ENCODE results near the gene MAP6. TPM values are rescaled to one million over a fixed set of nuclear protein-coding genes. Genes with fewer than 3 reads are reported as not detected.

Gene MAP6
- not detected for total RNA-seq

GRCh38 chr11:75668451-75669297, at the start of gene MAP6:
Gene MAP6, minus strand, starts transcription at chr11:75669038. Its CDS starts 669 bp downstream, at chr11:75668369.
- Mint-ChIP-seq H3K36me3 (ENCODE audit: low read depth) (no peaks in the 10 kb centered on the region), H3K4me3 (peak within 1 kb of the TSS; percentile 76), H3K9me3 (ENCODE audit: insufficient read depth) (no peaks in the 10 kb centered on the region), H3K27me3 (ENCODE audit: low read depth) (peaks cover 67% of the 10 kb centered on the region), H3K27ac (no peak within 1 kb of the TSS), H3K4me1 (ENCODE audit: low read depth) (peaks cover 12% of the 10 kb centered on the region)
- peak; percentile 41 for DNase-seq
- ChIA-PET CTCF (no interaction called here), POLR2A (no interaction called here)
- peak; percentile 43 for ATAC-seq

DNA sequence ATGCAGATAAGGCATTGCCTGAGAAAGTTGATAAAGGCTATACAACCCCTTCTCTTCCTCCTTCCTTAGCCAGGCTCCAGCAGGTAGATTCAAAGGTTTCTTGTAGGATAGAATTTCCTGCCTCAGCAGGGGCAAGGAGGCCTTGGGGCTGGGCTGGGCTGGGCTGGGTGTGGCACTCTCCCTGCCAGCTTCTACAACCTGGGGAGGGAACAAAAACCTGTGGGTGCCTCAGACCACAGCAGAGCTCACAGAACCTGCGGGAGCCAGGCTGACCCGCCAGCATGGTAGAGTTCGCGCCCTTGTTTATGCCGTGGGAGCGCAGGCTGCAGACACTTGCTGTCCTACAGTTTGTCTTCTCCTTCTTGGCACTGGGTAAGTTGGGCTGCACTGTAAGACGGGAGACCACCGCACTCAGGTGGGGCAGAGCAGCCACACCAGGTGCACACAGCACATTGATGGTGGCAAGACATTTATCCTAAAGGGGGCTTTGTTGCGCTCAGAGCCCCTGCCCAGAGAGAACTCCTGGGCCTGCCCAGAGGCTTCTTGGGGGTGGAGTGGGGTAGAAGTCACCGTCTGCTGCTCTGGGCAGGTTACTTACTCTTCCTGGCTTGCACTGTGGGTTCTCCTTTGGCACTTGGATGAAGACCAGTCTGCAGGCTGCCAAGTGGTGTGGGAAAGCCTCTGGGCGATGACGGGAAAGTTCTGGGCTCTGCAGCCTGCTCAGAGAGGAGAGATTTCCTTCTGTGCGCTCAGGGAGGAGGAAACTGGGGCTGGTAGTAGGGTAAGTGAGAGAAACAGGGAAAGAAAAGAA, 49.0 kb upstream of the MAP6 start, which contains the start of gene MOGAT2:
MOGAT2 (plus strand) TSS at position 231 of the 811 bp plus-strand sequence; CDS start at position 282, 51 bp downstream.
- ATAC-seq (no peak), DNase-seq (no peak)
- H3K4me3 Mint-ChIP-seq, result no peak within 1 kb of the TSS
- POLR2A ChIA-PET, result no interaction called here
- no peaks in the 10 kb centered on the region for H3K4me1 Mint-ChIP-seq (ENCODE audit: low read depth)
- peaks cover 9% of the 10 kb centered on the region for H3K27me3 Mint-ChIP-seq (ENCODE audit: low read depth)
- H3K27ac Mint-ChIP-seq, result no peak within 1 kb of the TSS
- no peaks in the 10 kb centered on the region for H3K9me3 Mint-ChIP-seq (ENCODE audit: insufficient read depth)
- CTCF ChIA-PET, result no interaction called here
- H3K36me3 Mint-ChIP-seq (ENCODE audit: low read depth), result no peaks in the 10 kb centered on the region

DNA sequence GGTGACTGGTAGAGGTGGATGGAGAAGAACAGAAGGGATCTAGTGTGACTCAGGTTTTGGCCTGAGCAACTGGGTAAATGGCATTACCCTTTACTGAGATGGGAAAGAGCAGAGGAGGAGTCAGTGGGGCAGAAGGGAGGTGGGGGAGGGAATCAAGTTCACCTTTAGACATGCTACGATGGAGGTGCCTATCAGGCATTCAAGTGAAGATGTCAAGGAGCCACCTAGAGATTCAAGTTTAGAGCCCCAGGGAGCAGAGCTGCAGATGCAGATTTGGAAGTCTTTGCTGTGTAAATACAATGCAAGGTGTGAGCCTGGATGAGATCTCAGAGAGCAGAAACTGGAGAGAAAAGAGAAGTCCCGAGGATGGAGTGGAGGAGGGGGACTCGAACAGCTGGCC, 47.8 kb upstream of the MAP6 start:
- Mint-ChIP-seq H3K4me1 (ENCODE audit: low read depth) (no peaks in the 10 kb centered on the region), H3K27me3 (ENCODE audit: low read depth) (peaks cover 9% of the 10 kb centered on the region), H3K27ac (no peak overlapping the region), H3K36me3 (ENCODE audit: low read depth) (no peaks in the 10 kb centered on the region), H3K9me3 (ENCODE audit: insufficient read depth) (no peaks in the 10 kb centered on the region), H3K4me3 (no peak overlapping the region)
- CTCF ChIA-PET, result no interaction called here
- ATAC-seq, result no peak
- DNase-seq, result no peak
- POLR2A ChIA-PET, result no interaction called here

GRCh38 chr11:75715688-75716087, 46.9 kb upstream of the MAP6 start:
- H3K27ac Mint-ChIP-seq, result no peak overlapping the region
- H3K4me1 Mint-ChIP-seq (ENCODE audit: low read depth), result no peaks in the 10 kb centered on the region
- no peaks in the 10 kb centered on the region for H3K9me3 Mint-ChIP-seq (ENCODE audit: insufficient read depth)
- H3K36me3 Mint-ChIP-seq (ENCODE audit: low read depth), result no peaks in the 10 kb centered on the region
- no peak overlapping the region for H3K4me3 Mint-ChIP-seq
- peaks cover 9% of the 10 kb centered on the region for H3K27me3 Mint-ChIP-seq (ENCODE audit: low read depth)
- DNase-seq (no peak), ATAC-seq (no peak)
- ChIA-PET CTCF (no interaction called here), POLR2A (no interaction called here)

DNA sequence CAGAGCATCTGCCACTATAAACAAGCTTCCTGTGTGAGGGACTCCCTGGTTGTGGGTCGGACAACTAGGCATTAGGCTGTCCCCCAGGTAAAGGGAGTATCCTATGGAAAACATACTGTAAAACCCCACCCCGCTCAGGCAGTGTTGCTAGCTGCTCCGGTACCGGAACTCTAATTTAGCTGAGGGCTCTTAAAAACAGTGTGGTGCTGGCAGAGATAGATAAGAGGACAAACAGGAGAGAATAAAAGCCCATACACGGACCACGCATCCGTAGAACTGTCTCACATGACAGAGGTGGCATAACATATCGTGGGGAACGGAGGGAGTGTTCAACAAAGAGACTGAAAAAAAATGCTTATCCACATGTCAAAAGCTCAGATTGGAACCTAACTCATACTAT, 45.4 kb upstream of the MAP6 start:
- no peak overlapping the region for H3K27ac Mint-ChIP-seq

GRCh38 chr11:75706260-75706729, 37.5 kb upstream of the MAP6 start:
- ChIA-PET POLR2A (no interaction called here), CTCF (interaction anchor here (0.6 to 2.6 kb wide), 38 partner anchors 8 to 372 kb away, joined by 3 to 24 read pairs (median 3); no protein-coding TSS in a partner anchor)
- Mint-ChIP-seq H3K4me3 (no peak overlapping the region), H3K27ac (no peak overlapping the region), H3K36me3 (ENCODE audit: low read depth) (no peaks in the 10 kb centered on the region), H3K9me3 (ENCODE audit: insufficient read depth) (no peaks in the 10 kb centered on the region), H3K4me1 (ENCODE audit: low read depth) (peaks cover 17% of the 10 kb centered on the region), H3K27me3 (ENCODE audit: low read depth) (peaks cover 2% of the 10 kb centered on the region)
- DNase-seq (peak; percentile 76), ATAC-seq (peak; percentile 94)

More for the DNA sequence above, 45.4 kb upstream of the MAP6 start:
- POLR2A ChIA-PET, result no interaction called here
- no peak for ATAC-seq
- H3K4me1 Mint-ChIP-seq (ENCODE audit: low read depth), result no peaks in the 10 kb centered on the region
- DNase-seq, result no peak
- CTCF ChIA-PET, result interaction anchor here (1.2 to 1.7 kb wide), 3 partner anchors 9 to 438 kb away, joined by 3 to 11 read pairs (median 7); no protein-coding TSS in a partner anchor
- H3K36me3 Mint-ChIP-seq (ENCODE audit: low read depth), result no peaks in the 10 kb centered on the region
- peaks cover 9% of the 10 kb centered on the region for H3K27me3 Mint-ChIP-seq (ENCODE audit: low read depth)
- no peak overlapping the region for H3K4me3 Mint-ChIP-seq
- H3K9me3 Mint-ChIP-seq (ENCODE audit: insufficient read depth), result no peaks in the 10 kb centered on the region

- Mint-ChIP-seq H3K9me3 (ENCODE audit: insufficient read depth) (no peaks in the 10 kb centered on the region), H3K4me3 (no peak overlapping the region), H3K27me3 (ENCODE audit: low read depth) (peaks cover 2% of the 10 kb centered on the region), H3K36me3 (ENCODE audit: low read depth) (no peaks in the 10 kb centered on the region), H3K4me1 (ENCODE audit: low read depth) (peaks cover 17% of the 10 kb centered on the region), H3K27ac (no peak overlapping the region)
- ChIA-PET CTCF (interaction anchor here (0.6 to 2.6 kb wide), 38 partner anchors 8 to 372 kb away, joined by 3 to 24 read pairs (median 3); no protein-coding TSS in a partner anchor), POLR2A (no interaction called here)
- no peak for ATAC-seq
- DNase-seq, result no peak
Measured at GRCh38 chr11:75705541-75705940, 36.7 kb upstream of the MAP6 start.

GRCh38 chr11:75703695-75704237, 34.9 kb upstream of the MAP6 start:
- H3K27me3 Mint-ChIP-seq (ENCODE audit: low read depth), result peaks cover 11% of the 10 kb centered on the region
- no peak overlapping the region for H3K4me3 Mint-ChIP-seq
- ATAC-seq, result no peak
- no peak for DNase-seq
- peaks cover 17% of the 10 kb centered on the region for H3K4me1 Mint-ChIP-seq (ENCODE audit: low read depth)
- H3K36me3 Mint-ChIP-seq (ENCODE audit: low read depth), result no peaks in the 10 kb centered on the region
- no peak overlapping the region for H3K27ac Mint-ChIP-seq
- H3K9me3 Mint-ChIP-seq (ENCODE audit: insufficient read depth), result no peaks in the 10 kb centered on the region
- POLR2A ChIA-PET, result no interaction called here
- CTCF ChIA-PET, result interaction anchor here (1.1 kb wide), 1 partner anchor 99 kb away, joined by 4 read pairs; no protein-coding TSS in a partner anchor

DNA sequence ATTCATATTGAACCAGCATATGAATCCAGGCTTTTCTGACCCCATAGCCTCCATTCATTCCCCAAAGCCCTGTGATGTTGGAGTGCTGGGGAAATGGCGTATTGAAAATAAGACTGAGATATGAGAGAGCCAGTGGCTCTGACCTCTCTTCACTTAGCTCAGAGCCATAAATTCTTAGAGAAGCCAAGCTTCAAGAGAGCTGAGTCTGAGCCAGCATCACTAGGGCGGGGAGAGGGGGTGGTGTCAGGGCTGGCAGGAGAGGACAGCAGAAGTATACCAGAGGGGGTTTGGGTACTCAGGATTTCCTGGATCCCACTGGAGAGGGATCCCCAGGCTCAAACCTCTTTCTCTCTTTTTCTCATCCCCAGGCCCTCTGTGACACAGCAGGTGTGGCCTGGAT, 32.1 kb upstream of the MAP6 start:
- POLR2A ChIA-PET, result no interaction called here
- Mint-ChIP-seq H3K27me3 (ENCODE audit: low read depth) (peaks cover 23% of the 10 kb centered on the region), H3K27ac (no peak overlapping the region), H3K4me3 (no peak overlapping the region), H3K36me3 (ENCODE audit: low read depth) (no peaks in the 10 kb centered on the region), H3K4me1 (ENCODE audit: low read depth) (peaks cover 12% of the 10 kb centered on the region), H3K9me3 (ENCODE audit: insufficient read depth) (no peaks in the 10 kb centered on the region)
- CTCF ChIA-PET, result no interaction called here
- ATAC-seq (no peak), DNase-seq (no peak)

GRCh38 chr11:75697906-75698581, 29.2 kb upstream of the MAP6 start:
- POLR2A ChIA-PET, result no interaction called here
- DNase-seq (no peak), ATAC-seq (no peak)
- no peak overlapping the region for H3K27ac Mint-ChIP-seq
- no peaks in the 10 kb centered on the region for H3K9me3 Mint-ChIP-seq (ENCODE audit: insufficient read depth)
- CTCF ChIA-PET, result interaction anchor here (1.5 kb wide), 1 partner anchor 8 kb away, joined by 7 read pairs; no protein-coding TSS in a partner anchor
- H3K4me3 Mint-ChIP-seq, result no peak overlapping the region
- H3K4me1 Mint-ChIP-seq (ENCODE audit: low read depth), result peaks cover 7% of the 10 kb centered on the region
- peaks cover 43% of the 10 kb centered on the region for H3K27me3 Mint-ChIP-seq (ENCODE audit: low read depth)
- H3K36me3 Mint-ChIP-seq (ENCODE audit: low read depth), result no peaks in the 10 kb centered on the region

- H3K27me3 Mint-ChIP-seq (ENCODE audit: low read depth), result peaks cover 55% of the 10 kb centered on the region
- no peaks in the 10 kb centered on the region for H3K9me3 Mint-ChIP-seq (ENCODE audit: insufficient read depth)
- no peak for ATAC-seq
- ChIA-PET CTCF (interaction anchor here (0.6 kb wide), 1 partner anchor 14 kb away, joined by 3 read pairs; no protein-coding TSS in a partner anchor), POLR2A (no interaction called here)
- no peak overlapping the region for H3K4me3 Mint-ChIP-seq
- peaks cover 6% of the 10 kb centered on the region for H3K4me1 Mint-ChIP-seq (ENCODE audit: low read depth)
- no peak overlapping the region for H3K27ac Mint-ChIP-seq
- no peak for DNase-seq
- no peaks in the 10 kb centered on the region for H3K36me3 Mint-ChIP-seq (ENCODE audit: low read depth)
Measured at GRCh38 chr11:75691804-75692203, 23.0 kb upstream of the MAP6 start.
